Natural killer cell treated with Interleukin-12 subunit alpha and Interleukin-12 subunit beta and Interleukin-15 and Interleukin-18, amount 100 ng/mL, for 72 hours (primary cell): ENCODE results near the gene PRKCH. TPM values are rescaled to one million over a fixed set of nuclear protein-coding genes. Genes with fewer than 3 reads are reported as not detected.

ENCODE experiments used
- ATAC-seq, 2 donors: fragments of 150-1000 bp; cut with Tn5 transposase in 1 of 2; sonication (Bioruptor Pico), chemical (Tn5 transposase) in 1 of 2; 2 replicates each; pipeline ENCODE4 v1.10.0; 2021
- DNase-seq: peaks from one replicate; pipeline ENCODE4 v3.0.0; 2022; ENCODE audit warnings: low spot score
- H3K27ac Mint-ChIP-seq, 2 donors: 1 replicate in 1 of 2; 2 replicates in 1 of 2; pipeline ENCODE4 v1.8.0; 2022; ENCODE audit warnings: mixed read lengths in 2 of 2, mild to moderate bottlenecking in 1 of 2, moderate library complexity in 1 of 2
- H3K27me3 Mint-ChIP-seq, 2 donors: 1 replicate in 1 of 2; 2 replicates in 1 of 2; pipeline ENCODE4 v1.8.0; 2022; ENCODE audit warnings: mixed read lengths in 2 of 2
- H3K36me3 Mint-ChIP-seq: one replicate; pipeline ENCODE4 v1.8.0; 2022; ENCODE audit warnings: mixed read lengths
- H3K4me1 Mint-ChIP-seq, 2 donors: 1 replicate in 1 of 2; 2 replicates in 1 of 2; pipeline ENCODE4 v1.8.0; 2022; ENCODE audit warnings: low read depth in 2 of 2, mixed read lengths in 2 of 2, mild to moderate bottlenecking in 1 of 2
- H3K4me3 Mint-ChIP-seq: one replicate; pipeline ENCODE4 v1.8.0; 2022; ENCODE audit warnings: mixed read lengths
- H3K9me3 Mint-ChIP-seq: 2 replicates; pipeline ENCODE4 v1.8.0; 2022; ENCODE audit warnings: mixed read lengths
- total RNA-seq, 2 donors: library from RNA; stranded (reverse); gene quantifications; one replicate each; pipeline ENCODE4 v1.2.3, GENCODE V29; 2022

Gene PRKCH
- total RNA-seq, 2 donors from 2014 or later: 182 to 216 TPM

DNA sequence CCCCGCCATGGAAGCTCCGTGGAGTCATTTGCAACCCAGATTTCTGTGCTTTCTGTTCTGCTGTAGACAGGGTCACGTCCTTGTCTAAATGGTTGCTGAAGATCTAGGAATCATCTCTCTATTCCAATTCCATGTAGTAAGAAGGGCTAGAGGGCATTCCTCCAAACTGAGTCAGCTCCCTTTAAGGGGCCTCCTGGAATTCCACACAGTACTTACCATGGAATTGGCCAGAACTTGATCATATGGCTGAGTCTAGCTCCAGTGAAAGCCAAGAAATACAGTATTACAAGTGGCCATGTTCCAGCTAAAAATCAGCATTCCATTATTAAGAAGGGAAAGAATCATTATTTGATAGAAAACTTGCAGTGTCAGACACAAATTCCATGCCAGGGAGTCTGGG, 171.9 kb downstream of the PRKCH start:
- peaks cover 29% of the 10 kb centered on the region for H3K36me3 Mint-ChIP-seq
- no peaks in the 10 kb centered on the region for H3K9me3 Mint-ChIP-seq

DNA sequence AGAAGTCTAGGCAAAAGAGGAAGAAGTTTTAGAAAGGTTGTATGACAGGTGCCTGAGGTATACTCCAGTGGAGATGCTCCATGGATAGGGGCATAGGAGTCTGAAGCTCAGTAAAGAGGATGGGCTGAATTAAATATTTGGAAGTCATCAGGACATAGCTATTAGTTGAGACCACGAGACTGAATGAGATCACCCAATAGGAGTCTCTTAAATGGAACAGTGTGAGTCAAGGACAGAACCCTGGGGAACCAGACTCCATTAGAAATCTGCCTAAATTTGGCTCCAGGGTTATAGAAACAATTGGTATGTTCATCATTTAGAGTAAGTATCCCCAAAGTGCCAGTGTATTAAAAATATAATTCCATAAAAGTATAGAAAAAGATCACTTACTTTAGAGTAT, 172.6 kb downstream of the PRKCH start:
- no peaks in the 10 kb centered on the region for H3K27me3 Mint-ChIP-seq
- no peak overlapping the region for H3K27ac Mint-ChIP-seq
- H3K4me3 Mint-ChIP-seq: no peak overlapping the region
- H3K4me1 Mint-ChIP-seq: peaks cover 38 to 53% of the 10 kb centered on the region in 2 donors
- no peaks in the 10 kb centered on the region for H3K9me3 Mint-ChIP-seq
- H3K36me3 Mint-ChIP-seq: peaks cover 22% of the 10 kb centered on the region
- no peak for ATAC-seq
- no peak for DNase-seq

More for the DNA sequence above, 171.9 kb downstream of the PRKCH start:
- no peak for DNase-seq
- Mint-ChIP-seq H3K4me1 (peaks cover 38 to 53% of the 10 kb centered on the region in 2 donors), H3K4me3 (no peak overlapping the region), H3K27me3 (no peaks in the 10 kb centered on the region), H3K27ac (no peak overlapping the region)
- no peak for ATAC-seq

DNA sequence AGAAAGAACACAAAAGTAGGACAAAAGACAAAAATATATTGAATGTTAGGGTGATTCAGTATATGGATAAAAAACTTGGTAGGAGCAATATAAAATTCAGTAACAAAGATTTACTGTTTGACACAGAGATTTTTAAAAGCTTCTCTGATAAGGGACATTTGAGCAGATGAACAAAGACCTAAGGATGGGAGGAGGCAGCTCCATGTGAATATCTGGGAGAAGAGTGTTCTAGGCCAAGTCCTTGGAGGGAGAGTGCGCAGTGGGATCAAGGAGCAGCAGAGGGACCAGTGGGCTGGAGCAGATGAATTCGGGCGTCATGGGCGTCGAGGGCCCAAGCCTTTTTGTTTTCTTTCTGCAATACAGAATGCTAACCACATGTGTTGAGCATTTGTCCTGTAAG, 174.4 kb downstream of the PRKCH start:
- Mint-ChIP-seq H3K27ac (no peak overlapping the region), H3K27me3 (no peaks in the 10 kb centered on the region)

DNA sequence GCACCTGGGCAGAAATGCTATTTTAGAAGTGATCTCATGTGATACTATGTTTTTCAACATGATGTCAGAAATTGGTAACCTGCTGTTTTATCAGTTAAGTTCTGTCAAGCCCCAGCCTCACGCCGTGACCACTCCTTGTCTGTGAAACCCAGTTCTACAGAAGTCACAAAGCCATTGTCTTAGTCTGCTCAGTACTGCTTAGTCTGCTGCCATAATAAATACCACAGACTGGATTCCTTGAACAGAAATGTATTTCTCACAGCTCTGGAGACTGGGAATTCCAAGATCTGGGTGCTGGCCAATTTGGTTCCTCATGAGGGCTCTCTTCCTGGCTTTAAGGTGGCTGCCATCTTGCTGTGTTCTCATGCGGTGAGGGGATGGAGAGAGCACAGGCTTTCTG, 176.9 kb downstream of the PRKCH start:
- ATAC-seq: no peak
- peaks cover 30% of the 10 kb centered on the region for H3K36me3 Mint-ChIP-seq

More for the DNA sequence above, 174.4 kb downstream of the PRKCH start:
- H3K4me1 Mint-ChIP-seq: peaks cover 39 to 56% of the 10 kb centered on the region in 2 donors
- no peak overlapping the region for H3K4me3 Mint-ChIP-seq
- DNase-seq: no peak
- peaks cover 23% of the 10 kb centered on the region for H3K36me3 Mint-ChIP-seq
- ATAC-seq: no peak
- no peaks in the 10 kb centered on the region for H3K9me3 Mint-ChIP-seq

DNA sequence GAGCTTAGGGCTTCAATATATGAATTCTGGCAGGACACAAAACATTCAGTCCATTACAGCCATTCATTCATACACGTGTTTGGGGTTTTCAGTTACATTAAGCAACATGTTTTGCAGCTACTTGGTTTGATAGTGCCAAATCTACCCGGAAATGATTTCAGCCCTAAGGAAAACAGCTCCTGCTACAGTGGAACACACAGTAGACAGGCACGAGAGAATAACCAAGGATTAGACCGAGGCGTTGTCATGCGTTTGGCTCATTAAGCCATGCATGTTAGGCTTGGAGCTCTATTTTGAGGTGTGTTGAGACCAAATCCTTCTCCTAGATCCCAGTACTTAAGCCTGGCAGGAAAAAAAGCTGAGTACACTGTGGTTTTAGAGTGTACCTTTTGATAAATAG, 177.4 kb downstream of the PRKCH start:
- Mint-ChIP-seq H3K27me3 (no peaks in the 10 kb centered on the region), H3K4me1 (peaks cover 69 to 82% of the 10 kb centered on the region in 2 donors), H3K9me3 (no peaks in the 10 kb centered on the region), H3K4me3 (no peak overlapping the region), H3K36me3 (peaks cover 30% of the 10 kb centered on the region), H3K27ac (peak overlapping the region in 1 of 2 donors; percentile 99)
- ATAC-seq (no peak), DNase-seq (no peak)

More for the DNA sequence above, 176.9 kb downstream of the PRKCH start:
- Mint-ChIP-seq H3K4me1 (peaks cover 64 to 77% of the 10 kb centered on the region in 2 donors), H3K27me3 (no peaks in the 10 kb centered on the region), H3K9me3 (no peaks in the 10 kb centered on the region), H3K4me3 (no peak overlapping the region), H3K27ac (peak overlapping the region in 1 of 2 donors; percentile 99)
- DNase-seq: no peak

DNA sequence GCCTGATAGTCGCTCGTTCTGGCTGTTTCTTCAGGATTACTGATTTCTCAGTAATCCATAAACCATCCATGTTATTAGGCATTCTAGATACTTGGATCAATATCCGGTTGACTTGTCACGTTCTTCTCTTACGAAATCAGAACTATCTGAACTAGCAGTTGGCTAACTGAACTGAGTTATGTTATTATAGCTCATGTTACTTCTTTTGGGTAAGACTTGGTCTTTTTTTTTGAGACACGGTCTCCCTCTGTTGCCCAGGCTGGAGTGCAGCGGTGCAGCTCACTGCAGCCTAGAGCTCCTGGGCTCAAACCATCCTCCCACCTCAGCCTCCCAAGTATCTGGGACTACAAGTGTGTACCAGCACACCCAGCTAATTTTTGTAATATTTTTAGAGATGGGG, 178.6 kb downstream of the PRKCH start:
- no peak for ATAC-seq
- no peak for DNase-seq
- Mint-ChIP-seq H3K4me3 (peak overlapping the region; percentile 18), H3K27me3 (no peaks in the 10 kb centered on the region), H3K27ac (peak overlapping the region in 1 of 2 donors; percentile 99), H3K36me3 (peaks cover 30% of the 10 kb centered on the region), H3K9me3 (no peaks in the 10 kb centered on the region), H3K4me1 (peaks cover 73 to 80% of the 10 kb centered on the region in 2 donors)

DNA sequence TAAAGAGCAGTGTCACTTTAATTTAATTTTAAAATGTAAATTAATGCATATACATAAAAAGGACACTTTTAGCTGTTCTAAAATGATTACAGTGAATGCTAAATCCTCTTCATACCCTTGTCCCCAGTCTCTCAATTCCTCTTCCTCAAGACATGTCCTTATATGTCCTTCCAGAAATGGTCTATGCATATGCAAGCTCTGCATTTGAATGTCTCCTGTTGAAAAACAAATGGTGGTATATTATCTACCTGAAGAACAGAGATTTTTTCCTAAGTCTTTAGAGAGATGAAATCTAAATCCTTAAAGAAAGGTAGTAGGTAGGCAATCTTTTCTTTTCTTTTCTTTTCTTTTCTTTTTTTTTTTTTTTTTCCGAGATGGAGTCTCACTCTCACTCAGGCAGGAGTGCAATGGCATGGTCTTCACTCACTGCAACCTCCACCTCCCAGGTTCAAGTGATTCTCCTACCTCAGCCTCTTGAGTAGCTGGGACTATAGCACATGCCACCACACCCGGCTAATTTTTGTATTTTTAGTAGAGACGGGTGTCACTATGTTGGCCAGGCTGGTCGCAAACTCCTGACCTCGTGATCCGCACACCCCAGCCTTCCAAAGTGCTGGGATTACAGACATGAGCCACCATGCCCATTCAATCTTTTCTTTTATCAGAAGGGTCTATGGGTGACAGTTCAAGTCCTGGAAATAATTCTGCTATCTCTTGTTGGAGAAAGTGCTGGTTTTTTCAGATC, 180.5 kb downstream of the PRKCH start:
- H3K27ac Mint-ChIP-seq: peak overlapping the region in 1 of 2 donors; percentile 99
- H3K36me3 Mint-ChIP-seq: peaks cover 20% of the 10 kb centered on the region
- peak overlapping the region; percentile 79 for H3K4me3 Mint-ChIP-seq
- H3K9me3 Mint-ChIP-seq: peaks cover 3% of the 10 kb centered on the region
- peaks cover 73 to 76% of the 10 kb centered on the region in 2 donors for H3K4me1 Mint-ChIP-seq
- no peaks in the 10 kb centered on the region for H3K27me3 Mint-ChIP-seq
- DNase-seq: no peak
- ATAC-seq: no peak

DNA sequence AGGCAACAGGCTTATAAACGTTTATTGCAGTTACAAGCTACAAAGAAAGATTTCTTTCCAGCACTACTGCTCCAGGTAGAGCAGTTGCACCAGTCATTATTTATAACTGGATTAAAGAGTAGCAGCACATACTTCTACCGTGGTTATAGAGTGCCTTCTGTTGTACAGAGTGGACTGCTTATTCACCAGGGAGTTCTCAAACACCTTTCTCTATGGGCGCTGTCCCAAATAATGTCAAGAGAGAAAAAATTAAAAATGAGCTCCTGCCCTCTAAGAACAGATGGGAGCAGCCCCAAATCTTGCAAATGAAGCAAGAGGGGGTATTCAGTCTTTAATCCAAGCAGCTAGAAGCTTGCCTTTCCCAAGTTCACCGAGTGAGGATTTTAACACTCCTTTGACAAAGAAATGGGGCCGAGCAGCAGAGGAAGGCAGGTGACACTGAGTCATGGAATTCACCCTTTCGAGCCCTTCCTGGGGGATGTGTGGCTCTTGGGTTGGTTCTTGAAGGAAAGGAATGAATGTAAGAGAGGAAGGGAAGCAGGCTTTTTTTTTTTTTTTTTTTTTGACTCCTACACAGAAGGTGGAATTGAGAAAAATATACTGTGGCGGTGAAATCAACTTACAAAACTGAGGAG, 181.2 kb downstream of the PRKCH start:
- no peak for DNase-seq
- H3K27me3 Mint-ChIP-seq: no peaks in the 10 kb centered on the region
- H3K4me3 Mint-ChIP-seq: peak overlapping the region; percentile 79
- peak overlapping the region in 1 of 2 donors; percentile 99 for H3K27ac Mint-ChIP-seq
- ATAC-seq: peak; percentile 45 to 66
- peaks cover 76 to 80% of the 10 kb centered on the region in 2 donors for H3K4me1 Mint-ChIP-seq
- H3K9me3 Mint-ChIP-seq: peaks cover 3% of the 10 kb centered on the region
- H3K36me3 Mint-ChIP-seq: peaks cover 19% of the 10 kb centered on the region

DNA sequence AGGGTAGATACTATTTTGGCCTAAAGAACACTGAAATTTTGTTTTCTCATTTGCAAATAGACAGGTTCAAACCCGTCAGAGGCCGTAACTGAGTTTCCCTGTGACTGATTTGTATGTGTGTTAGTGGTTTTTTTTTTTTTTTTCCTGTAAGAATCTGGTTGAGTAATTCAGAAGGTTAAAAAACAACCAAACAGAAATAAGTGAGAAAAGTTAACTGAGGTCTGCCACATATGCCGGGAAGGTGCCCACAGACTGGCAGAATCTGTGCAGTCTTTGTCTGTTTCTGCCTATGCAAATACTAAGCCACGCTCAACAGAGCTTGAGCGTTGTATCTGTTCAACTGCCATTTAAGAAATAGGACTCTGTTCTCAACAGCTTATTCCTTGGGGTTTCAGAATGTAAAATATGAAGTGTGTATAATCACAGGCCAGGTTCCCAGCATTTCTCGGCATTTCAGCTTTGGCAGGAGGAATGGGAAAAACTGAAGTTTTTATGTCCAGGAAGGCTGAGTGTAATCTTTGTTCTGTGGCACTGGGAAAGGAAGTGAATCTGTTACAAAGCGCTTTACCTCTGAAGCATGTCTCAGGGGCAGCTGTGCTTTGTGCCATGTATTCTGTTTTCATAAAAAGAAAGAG, 181.9 kb downstream of the PRKCH start:
- Mint-ChIP-seq H3K4me3 (peak overlapping the region; percentile 79), H3K27me3 (no peaks in the 10 kb centered on the region), H3K36me3 (peaks cover 19% of the 10 kb centered on the region), H3K4me1 (peaks cover 82 to 86% of the 10 kb centered on the region in 2 donors), H3K9me3 (peaks cover 3% of the 10 kb centered on the region), H3K27ac (peak overlapping the region in 1 of 2 donors; percentile 99)
- ATAC-seq (peak; percentile 93), DNase-seq (peak; percentile 86)

DNA sequence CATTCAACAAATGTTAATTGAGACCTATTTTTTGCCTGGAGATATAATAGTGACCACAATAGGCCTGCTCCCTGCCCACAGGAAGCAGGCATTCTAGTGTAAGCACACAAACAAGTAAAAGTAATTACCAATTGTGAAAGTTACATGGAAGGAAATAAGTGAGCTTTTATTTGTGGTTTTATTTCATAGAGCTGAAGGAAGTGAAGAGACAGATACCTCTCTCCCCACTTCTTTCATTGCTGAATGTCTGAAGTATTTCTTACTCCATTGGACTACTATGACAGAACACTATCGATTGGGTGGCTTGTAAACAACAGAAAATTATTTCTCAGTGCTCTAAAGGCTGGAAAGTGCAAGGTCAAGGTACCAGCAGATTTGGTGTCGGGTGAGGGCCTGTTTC, 183.5 kb downstream of the PRKCH start:
- ATAC-seq (no peak), DNase-seq (no peak)
- Mint-ChIP-seq H3K36me3 (peaks cover 19% of the 10 kb centered on the region), H3K4me3 (peak overlapping the region; percentile 79), H3K27ac (peak overlapping the region in 1 of 2 donors; percentile 99), H3K4me1 (peaks cover 80 to 88% of the 10 kb centered on the region in 2 donors), H3K9me3 (peaks cover 4% of the 10 kb centered on the region), H3K27me3 (no peaks in the 10 kb centered on the region)

DNA sequence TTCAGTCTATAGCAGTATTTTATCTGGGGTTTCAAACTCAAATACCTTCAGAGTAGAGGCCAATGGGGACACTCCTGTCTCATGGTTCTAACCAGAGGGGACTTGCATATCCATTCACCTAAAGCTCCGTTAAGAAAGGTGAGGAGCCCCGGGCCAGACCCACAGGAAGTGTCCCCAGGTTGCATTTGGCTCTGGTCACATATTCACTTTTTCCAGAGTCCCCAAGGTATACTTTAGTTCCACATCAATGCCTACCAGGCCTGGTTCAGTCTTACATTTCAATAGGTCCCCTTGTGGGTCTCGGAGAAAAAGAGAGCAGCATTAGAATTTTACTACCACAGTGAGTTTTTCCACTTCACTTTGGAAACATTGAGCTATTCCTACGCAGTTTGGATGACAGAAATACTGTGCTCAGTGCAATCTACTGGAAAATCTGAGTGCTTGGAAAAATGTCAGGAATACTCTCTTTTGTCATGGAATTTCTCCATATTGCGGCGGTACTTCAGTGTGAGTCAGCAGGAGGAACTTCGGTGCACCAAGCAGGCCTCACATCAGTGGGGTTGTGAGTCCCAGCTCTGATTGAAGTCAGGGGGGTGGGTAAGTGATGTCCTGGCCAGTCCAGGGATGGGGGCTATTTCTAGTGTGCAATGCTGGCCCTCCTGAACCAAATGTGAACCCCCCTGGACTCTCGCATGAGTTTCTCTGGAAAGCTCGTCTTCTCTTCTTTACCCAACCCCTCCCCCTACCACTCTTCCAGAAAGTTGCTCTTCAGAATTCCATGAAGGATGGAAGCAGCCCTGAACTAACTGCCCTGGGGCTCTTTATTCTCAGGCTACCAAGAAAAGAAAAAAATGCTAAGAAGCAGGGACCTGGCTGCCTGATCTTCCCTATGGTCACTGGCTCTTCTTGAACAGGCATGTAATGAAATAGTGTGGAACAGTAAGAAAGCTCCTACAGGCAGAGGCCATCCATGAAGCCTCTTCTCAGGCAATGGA, 184.7 kb downstream of the PRKCH start:
- Mint-ChIP-seq H3K9me3 (peaks cover 8% of the 10 kb centered on the region), H3K4me3 (peak overlapping the region; percentile 79), H3K27me3 (no peaks in the 10 kb centered on the region), H3K36me3 (peaks cover 15% of the 10 kb centered on the region), H3K4me1 (peaks cover 81 to 88% of the 10 kb centered on the region in 2 donors), H3K27ac (peak overlapping the region in 1 of 2 donors; percentile 99)
- ATAC-seq (no peak), DNase-seq (no peak)

DNA sequence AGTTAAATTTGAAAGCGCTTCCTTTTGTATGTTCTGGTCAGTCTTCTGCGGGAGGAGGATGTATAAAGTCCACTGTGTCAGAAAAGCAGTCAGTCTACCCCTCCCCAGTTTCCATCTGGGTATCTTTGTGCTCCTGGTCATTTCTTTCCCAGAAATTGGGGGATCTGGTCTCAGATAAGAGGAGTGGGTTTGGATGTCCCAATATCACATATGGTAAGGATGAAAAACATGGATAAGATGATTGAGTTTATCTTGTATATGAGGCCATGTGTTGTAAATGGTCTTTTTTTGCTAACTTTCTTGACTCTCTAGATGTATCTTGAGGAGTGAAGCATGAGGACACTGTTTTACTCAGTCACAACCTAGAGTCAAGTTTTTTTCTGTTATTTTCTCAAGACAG, 187.1 kb downstream of the PRKCH start:
- ATAC-seq (no peak), DNase-seq (no peak)
- Mint-ChIP-seq H3K27me3 (no peaks in the 10 kb centered on the region), H3K4me3 (no peak overlapping the region), H3K27ac (peak overlapping the region in 1 of 2 donors; percentile 99), H3K36me3 (peaks cover 16% of the 10 kb centered on the region), H3K4me1 (peaks cover 79 to 86% of the 10 kb centered on the region in 2 donors), H3K9me3 (peaks cover 8% of the 10 kb centered on the region)
